K562 (cell line): ENCODE measurements around the gene GZF1. TPM values are rescaled to one million over a fixed set of nuclear protein-coding genes. Genes with fewer than 3 reads are reported as not detected.

Experiments used
- ARID1B ChIP-seq: fragments of 450-650 bp; IDR thresholded peaks from 2 replicates; pipeline ENCODE4 v1.6.1; 2016; ENCODE audit warnings: antibody characterized with exemption, mild to moderate bottlenecking, inconsistent platforms
- C11orf30 ChIP-seq: fragments of 450-650 bp; IDR thresholded peaks from 2 replicates; pipeline ENCODE4 v1.6.1; 2016; ENCODE audit warnings: low read depth, mild to moderate bottlenecking
- DIDO1 ChIP-seq: fragments of 450-650 bp; IDR thresholded peaks from 2 replicates; pipeline ENCODE4 v1.6.1; 2016; ENCODE audit warnings: low read depth, missing biosample characterization, missing genetic modification characterization
- DPF2 ChIP-seq: fragments of 450-650 bp; IDR thresholded peaks from 2 replicates; pipeline ENCODE4 v1.6.1; 2016
- ETV1 ChIP-seq: fragments of 450-650 bp; conservative IDR thresholded peaks from 2 replicates; pipeline ENCODE4 v1.6.1; 2016; ENCODE audit warnings: missing genetic modification characterization, control low read depth, low read depth, missing compliant biosample characterization
- GABPB2 ChIP-seq: fragments of 250-450 bp; sonication (Bioruptor Pico); conservative IDR thresholded peaks from 2 replicates; pipeline ENCODE4 v1.5.1; 2021; ENCODE audit warnings: mild to moderate bottlenecking
- GATA2 ChIP-seq: sonication (generic); formaldehyde crosslinking; IDR thresholded peaks from 2 replicates; pipeline ENCODE4 v1.4.0; 2020; ENCODE audit warnings: mild to moderate bottlenecking, missing genetic modification reagents
- KAT2B ChIP-seq: IDR thresholded peaks from one replicate; pipeline ENCODE4 v1.6.1; 2012; ENCODE audit warnings: low read depth, mild to moderate bottlenecking, control low read depth, inconsistent platforms, low read length, moderate library complexity
- KLF1 ChIP-seq: fragments of 450-650 bp; IDR thresholded peaks from 2 replicates; pipeline ENCODE4 v1.6.1; 2016; ENCODE audit warnings: missing genetic modification characterization, missing compliant biosample characterization
- MECOM ChIP-seq: fragments of 250-450 bp; sonication (Bioruptor Pico); IDR thresholded peaks from 2 replicates; pipeline ENCODE4 v1.8.0; 2022; ENCODE audit warnings: inconsistent platforms
- MEF2A ChIP-seq: IDR thresholded peaks from 2 replicates; pipeline ENCODE4 v1.6.1; 2011; ENCODE audit warnings: low read depth, mild to moderate bottlenecking, low read length, moderate library complexity; ENCODE audit not compliant: control insufficient read depth
- MTA1 ChIP-seq: fragments of 450-650 bp; IDR thresholded peaks from 2 replicates; pipeline ENCODE4 v1.6.1; 2017; ENCODE audit warnings: borderline replicate concordance
- PHF8 ChIP-seq: fragments of 200-600 bp; sonication (generic); IDR thresholded peaks from 2 replicates; pipeline ENCODE4 v1.6.1; 2012; ENCODE audit warnings: mixed run types, mild to moderate bottlenecking, inconsistent platforms, low read length, moderate library complexity, borderline replicate concordance
- RFX7 ChIP-seq: fragments of 250-450 bp; sonication (Bioruptor Pico); IDR thresholded peaks from 2 replicates; pipeline ENCODE4 v1.5.1; 2021; ENCODE audit warnings: mild to moderate bottlenecking
- SNAPC5 ChIP-seq: fragments of 250-450 bp; sonication (Bioruptor Pico); IDR thresholded peaks from 2 replicates; pipeline ENCODE4 v1.8.0; 2021; ENCODE audit warnings: moderate library complexity, mild to moderate bottlenecking, inconsistent platforms
- STAT5A ChIP-seq: IDR thresholded peaks from 2 replicates; pipeline ENCODE4 v1.6.1; 2012; ENCODE audit warnings: low read length, inconsistent platforms, borderline replicate concordance
- TEAD2 ChIP-seq: fragments of 450-650 bp; IDR thresholded peaks from 2 replicates; pipeline ENCODE4 v1.6.1; 2016; ENCODE audit warnings: missing genetic modification characterization, control low read depth, missing compliant biosample characterization
- TGIF2 ChIP-seq: sonication (generic); formaldehyde crosslinking; IDR thresholded peaks from 2 replicates; pipeline ENCODE4 v1.8.1; 2022; ENCODE audit warnings: mild to moderate bottlenecking, missing genetic modification reagents, moderate library complexity
- ZBTB17 ChIP-seq: fragments of 450-650 bp; formaldehyde crosslinking; IDR thresholded peaks from 2 replicates; pipeline ENCODE4 v1.4.0; 2020; ENCODE audit warnings: mild to moderate bottlenecking
- ZNF12 ChIP-seq: sonication (generic); formaldehyde crosslinking; IDR thresholded peaks from 2 replicates; pipeline ENCODE4 v1.4.0; 2020; ENCODE audit warnings: mild to moderate bottlenecking, missing genetic modification reagents
- ZNF408 ChIP-seq: fragments of 250-450 bp; sonication (Bioruptor Pico); IDR thresholded peaks from 2 replicates; pipeline ENCODE4 v1.4.0; 2020; ENCODE audit warnings: low read depth, mild to moderate bottlenecking, moderate library complexity
- ZNF41 ChIP-seq: fragments of 250-450 bp; sonication (Bioruptor Pico); conservative IDR thresholded peaks from 2 replicates; pipeline ENCODE4 v1.4.0; 2020; ENCODE audit warnings: mild to moderate bottlenecking
- ZNF507 ChIP-seq: conservative IDR thresholded peaks from 2 replicates; pipeline ENCODE4 v1.6.1; 2017; ENCODE audit warnings: missing genetic modification characterization, missing compliant biosample characterization
- ZNF583 ChIP-seq: fragments of 250-450 bp; sonication (Bioruptor Pico); IDR thresholded peaks from 2 replicates; pipeline ENCODE4 v1.4.0; 2020
- polyA plus RNA-seq, 8 experiments: library from polyadenylated mRNA; depleted of rRNA in 4 of 8; stranded (reverse) in 5 of 8; unstranded in 3 of 8; fragments of >200 nt; fragmentation: Nextera tagmentation in 2 of 8; fragmentation: Illumina TruSeq in 1 of 8; extraction: Ambion mirVana in 2 of 8; extraction: Trizol in 1 of 8; gene quantifications; 2 replicates each; pipeline versions ENCODE4 v1.2.1 to v1.2.3, GENCODE V29; 2011 to 2014; ENCODE audit warnings: inconsistent platforms in 1 of 8, missing spikeins in 1 of 8
- total RNA-seq, 7 experiments: library from RNA; depleted of rRNA in 6 of 7; stranded (reverse); fragments of >200 nt in 6 of 7; fragmentation: Illumina TruSeq in 2 of 7; extraction: Trizol in 2 of 7; gene quantifications; 2 replicates each; pipeline versions ENCODE4 v1.2.1 to v1.2.3, GENCODE V29; 2011 to 2021; ENCODE audit warnings: low replicate concordance in 1 of 7
- TF ChIP-seq, protein P1 (sequence below), 2 experiments: fragments of 250-450 bp in 1 of 2; fragments of 450-650 bp in 1 of 2; sonication (Bioruptor Pico) in 1 of 2; IDR thresholded peaks; 2 replicates each; pipeline versions ENCODE4 v1.6.1 to v1.8.0; 2016 to 2021; ENCODE audit warnings: mild to moderate bottlenecking in 2 of 2, moderate library complexity in 2 of 2, missing compliant biosample characterization in 1 of 2, missing genetic modification characterization in 1 of 2
- TF ChIP-seq, protein P2 (sequence below), 2 experiments: IDR thresholded peaks in 1 of 2; conservative IDR thresholded peaks in 1 of 2; 2 replicates each; pipeline ENCODE4 v1.6.1; 2016; ENCODE audit warnings: low read depth in 2 of 2, mild to moderate bottlenecking in 1 of 2, missing compliant biosample characterization in 1 of 2, missing genetic modification characterization in 1 of 2, moderate library complexity in 1 of 2
- TF ChIP-seq, protein P3 (sequence below): fragments of 250-450 bp; sonication (Bioruptor Pico); IDR thresholded peaks from 2 replicates; pipeline ENCODE4 v1.5.0; 2021

The GZF1 gene
- total and polyA plus RNA-seq, 9 of the 15 experiments (the other 6 are each of a cell fraction or from before 2014, with no cell fraction given): 1.2 to 15.7 (median 7.4) TPM

DNA sequence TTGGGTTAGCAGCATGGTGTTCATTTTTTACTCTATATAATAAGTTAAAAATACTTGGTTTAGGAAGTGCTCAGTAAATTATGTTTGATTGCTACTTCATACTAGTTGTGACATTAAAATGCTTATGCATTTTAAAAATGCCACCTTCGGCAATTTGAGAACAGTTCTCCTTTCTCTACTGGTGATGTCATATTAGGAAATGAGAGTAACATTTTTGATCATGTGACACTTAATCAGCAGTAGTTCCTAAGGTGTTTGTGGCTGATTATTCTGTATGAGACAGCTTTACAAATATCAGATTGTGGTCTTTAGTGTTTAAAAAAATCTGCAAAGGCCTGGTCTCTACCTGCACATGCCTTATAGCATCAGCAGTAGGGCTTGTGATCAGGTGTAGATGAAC lies 4.4 kb downstream of the GZF1 start (continued):
- TF ChIP-seq STAT5A (no peak), GABPB2 (CRISPR knock-in tag) (no peak), ZNF12 (CRISPR knock-in tag) (no peak), SNAPC5 (no peak), RFX7 (no peak), MECOM (CRISPR knock-in tag) (no peak), TGIF2 (no peak), GATA2 (CRISPR knock-in tag) (no peak), KLF1 (tag) (no peak), KAT2B (no peak), ZNF583 (no peak), TEAD2 (tag) (no peak), C11orf30 (peak; percentile 85), DIDO1 (no peak), MEF2A (no peak), ZNF507 (tag) (no peak), ZNF408 (CRISPR knock-in tag) (no peak), ETV1 (0 out of 2 replicates have a peak, but pooled peaks have one; percentile 21), ARID1B (peak; percentile 79), MTA1 (no peak), ZNF41 (CRISPR knock-in tag) (no peak), ZBTB17 (CRISPR knock-in tag) (no peak), PHF8 (no peak), DPF2 (peak; percentile 35; the same call in 1 of the 2 replicates)
- TF ChIP-seq, protein P1, sequence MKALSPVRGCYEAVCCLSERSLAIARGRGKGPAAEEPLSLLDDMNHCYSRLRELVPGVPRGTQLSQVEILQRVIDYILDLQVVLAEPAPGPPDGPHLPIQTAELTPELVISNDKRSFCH (CRISPR knock-in tag; IDR thresholded peaks at IDR 0.05): no peak
- TF ChIP-seq, protein P1 (tag; IDR thresholded peaks at IDR 0.05): no peak
- TF ChIP-seq, protein P2, sequence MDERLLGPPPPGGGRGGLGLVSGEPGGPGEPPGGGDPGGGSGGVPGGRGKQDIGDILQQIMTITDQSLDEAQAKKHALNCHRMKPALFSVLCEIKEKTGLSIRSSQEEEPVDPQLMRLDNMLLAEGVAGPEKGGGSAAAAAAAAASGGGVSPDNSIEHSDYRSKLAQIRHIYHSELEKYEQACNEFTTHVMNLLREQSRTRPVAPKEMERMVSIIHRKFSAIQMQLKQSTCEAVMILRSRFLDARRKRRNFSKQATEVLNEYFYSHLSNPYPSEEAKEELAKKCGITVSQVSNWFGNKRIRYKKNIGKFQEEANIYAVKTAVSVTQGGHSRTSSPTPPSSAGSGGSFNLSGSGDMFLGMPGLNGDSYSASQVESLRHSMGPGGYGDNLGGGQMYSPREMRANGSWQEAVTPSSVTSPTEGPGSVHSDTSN (CRISPR knock-in tag; IDR thresholded peaks at IDR 0.05; ENCODE audit: low read depth): no peak
- TF ChIP-seq, protein P2 (tag; conservative IDR thresholded peaks at IDR 0.05; ENCODE audit: low read depth): no peak
- TF ChIP-seq, protein P3, sequence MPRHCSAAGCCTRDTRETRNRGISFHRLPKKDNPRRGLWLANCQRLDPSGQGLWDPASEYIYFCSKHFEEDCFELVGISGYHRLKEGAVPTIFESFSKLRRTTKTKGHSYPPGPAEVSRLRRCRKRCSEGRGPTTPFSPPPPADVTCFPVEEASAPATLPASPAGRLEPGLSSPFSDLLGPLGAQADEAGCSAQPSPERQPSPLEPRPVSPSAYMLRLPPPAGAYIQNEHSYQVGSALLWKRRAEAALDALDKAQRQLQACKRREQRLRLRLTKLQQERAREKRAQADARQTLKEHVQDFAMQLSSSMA (CRISPR knock-in tag): no peak
